ENCODE data around the gene INTS4. TPM values are rescaled to one million over a fixed set of nuclear protein-coding genes. Genes with fewer than 3 reads are reported as not detected.
"Not testable (repeated sequence)": the region's sequence is repeated elsewhere in the genome, so short reads cannot be mapped to it uniquely, and the experiment has no call there.

Gene INTS4
- total and polyA plus RNA-seq, 2 of the 4 experiments (the other 2 are of a cell fraction): 24.0 to 52.5 TPM

GRCh38 chr11:77891256-77891655 is 103.2 kb downstream of the INTS4 start:
- BruUV-seq (replicated peaks); H2AK5ac ChIP-seq (ENCODE audit: low read depth, low read length); H4K20me1 ChIP-seq (ENCODE audit: insufficient read depth, low read length); H3K9me1 ChIP-seq (ENCODE audit: insufficient read depth, low read length); H3K56ac ChIP-seq (ENCODE audit: extremely low read depth, insufficient read depth, low read length); H2BK15ac ChIP-seq (ENCODE audit: low read depth, low read length); H3K4me3 ChIP-seq (ENCODE audit: insufficient read depth, low read depth, low read length); H3K4me1 ChIP-seq (ENCODE audit: control insufficient read depth, insufficient read depth, low read length); H4K5ac ChIP-seq (ENCODE audit: low read depth, low read length); H2AK9ac ChIP-seq (replicated peaks; ENCODE audit: low read depth, low read length, poor library complexity); H3K18ac ChIP-seq (ENCODE audit: low read depth, low read length); dilution Hi-C loops (cut with HindIII; ENCODE audit: low sequenced_read_pairs, unreplicated experiment); in situ Hi-C loops (cut with MboI; ENCODE audit: low sequenced_read_pairs); H4K91ac ChIP-seq (ENCODE audit: insufficient read depth, low read depth, low read length); H3K4ac ChIP-seq (ENCODE audit: low read depth, low read length); H2BK120ac ChIP-seq (ENCODE audit: low read depth, low read length); H3K4me2 ChIP-seq (ENCODE audit: low read depth, low read length); H4K8ac ChIP-seq (ENCODE audit: low read depth in 2 of 2, low read length in 2 of 2); H3K79me1 ChIP-seq (ENCODE audit: low read depth in 1 of 2, low read length in 2 of 2); intact Hi-C loops (cut with micrococcal nuclease); H3K9ac ChIP-seq (ENCODE audit: low read depth, low read length); H2AFZ ChIP-seq (replicated peaks; ENCODE audit: low read length, poor library complexity); H3K36me3 ChIP-seq (ENCODE audit: control insufficient read depth, insufficient read depth, low read length); H3K23ac ChIP-seq (ENCODE audit: low read depth, low read length); H3K27me3 ChIP-seq (ENCODE audit: control insufficient read depth, insufficient read depth, low read length); CTCF ChIA-PET; H3K9me3 ChIP-seq (ENCODE audit: control insufficient read depth, insufficient read depth, low read length); H3K14ac ChIP-seq (replicated peaks; ENCODE audit: low read depth, low read length); POLR2A ChIA-PET (ENCODE audit: unreplicated experiment): not testable (repeated sequence)
- TF ChIP-seq CEBPB (IDR thresholded peaks at IDR 0.05; ENCODE audit: low read depth, low read length): peak; percentile 2; the same call in 1 of the 2 replicates
- WGBS, 2 experiments (ENCODE audit: extremely low coverage in 2 of 2, insufficient read length in 1 of 2): no CpG with 5 or more reads among the region's 7 CpGs
- H2BK5ac ChIP-seq (ENCODE audit: low read depth, low read length, poor library complexity, severe bottlenecking): peak overlapping the region; percentile 33
- DNase-seq (peak; percentile 52), ATAC-seq (ENCODE audit: low read depth) (peak; percentile 27)
- peak overlapping the region; percentile 71 for H3K27ac ChIP-seq (ENCODE audit: insufficient read depth, low read length)
- H2BK20ac ChIP-seq (ENCODE audit: low read depth, low read length): 0 out of 2 replicates have a peak overlapping the region, but pooled peaks have one; percentile 45

DNA sequence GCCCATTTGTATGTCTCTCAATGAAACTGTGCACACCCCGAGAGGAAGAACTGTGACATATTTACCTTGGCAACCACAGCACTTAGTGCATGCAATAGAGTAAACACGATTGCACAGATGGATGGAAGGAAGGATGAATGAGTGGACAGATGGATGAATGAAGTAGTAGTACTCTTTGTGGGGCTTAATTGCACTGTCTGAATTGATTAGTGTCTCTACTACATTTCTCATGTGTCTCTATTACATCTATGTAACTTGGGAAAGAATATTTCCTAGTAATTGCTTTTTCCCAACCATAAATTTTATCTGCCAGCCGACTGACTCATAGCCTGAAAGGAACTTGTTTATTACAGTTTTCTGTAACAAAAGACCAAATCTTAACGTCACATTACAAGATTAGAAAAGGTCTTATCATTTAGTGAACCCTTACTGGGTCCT is 103.8 kb downstream of the INTS4 start:
- POLR2A ChIA-PET (ENCODE audit: unreplicated experiment); H3K9me1 ChIP-seq (ENCODE audit: insufficient read depth, low read length); H2BK5ac ChIP-seq (ENCODE audit: low read depth, low read length, poor library complexity, severe bottlenecking); H3K4ac ChIP-seq (ENCODE audit: low read depth, low read length); H3K9me3 ChIP-seq (ENCODE audit: control insufficient read depth, insufficient read depth, low read length); H4K8ac ChIP-seq (ENCODE audit: low read depth in 2 of 2, low read length in 2 of 2); H2BK120ac ChIP-seq (ENCODE audit: low read depth, low read length); H3K27me3 ChIP-seq (ENCODE audit: control insufficient read depth, insufficient read depth, low read length); H3K56ac ChIP-seq (ENCODE audit: extremely low read depth, insufficient read depth, low read length); H2AK5ac ChIP-seq (ENCODE audit: low read depth, low read length); H2AFZ ChIP-seq (replicated peaks; ENCODE audit: low read length, poor library complexity); H3K79me1 ChIP-seq (ENCODE audit: low read depth in 1 of 2, low read length in 2 of 2); H3K14ac ChIP-seq (replicated peaks; ENCODE audit: low read depth, low read length); intact Hi-C loops (cut with micrococcal nuclease); H2AK9ac ChIP-seq (replicated peaks; ENCODE audit: low read depth, low read length, poor library complexity); H4K91ac ChIP-seq (ENCODE audit: insufficient read depth, low read depth, low read length); H2BK15ac ChIP-seq (ENCODE audit: low read depth, low read length); dilution Hi-C loops (cut with HindIII; ENCODE audit: low sequenced_read_pairs, unreplicated experiment); BruUV-seq (replicated peaks); CTCF ChIA-PET; H3K4me3 ChIP-seq (ENCODE audit: insufficient read depth, low read depth, low read length); in situ Hi-C loops (cut with MboI; ENCODE audit: low sequenced_read_pairs); H4K5ac ChIP-seq (ENCODE audit: low read depth, low read length); H2BK20ac ChIP-seq (ENCODE audit: low read depth, low read length); H3K27ac ChIP-seq (ENCODE audit: insufficient read depth, low read length); H3K18ac ChIP-seq (ENCODE audit: low read depth, low read length); H3K4me2 ChIP-seq (ENCODE audit: low read depth, low read length); H3K9ac ChIP-seq (ENCODE audit: low read depth, low read length); H4K20me1 ChIP-seq (ENCODE audit: insufficient read depth, low read length); H3K23ac ChIP-seq (ENCODE audit: low read depth, low read length); H3K36me3 ChIP-seq (ENCODE audit: control insufficient read depth, insufficient read depth, low read length); H3K4me1 ChIP-seq (ENCODE audit: control insufficient read depth, insufficient read depth, low read length): not testable (repeated sequence)
- peak; percentile 60 for DNase-seq
- WGBS, 2 experiments (ENCODE audit: extremely low coverage in 2 of 2, insufficient read length in 1 of 2): no CpG with 5 or more reads among the region's 4 CpGs
- peak; percentile 61 for ATAC-seq (ENCODE audit: low read depth)

Measured in IMR-90 (cell line).